ENCODE results near the gene ZNF677. TPM values are rescaled to one million over a fixed set of nuclear protein-coding genes. Genes with fewer than 3 reads are reported as not detected.
"Not testable (repeated sequence)": the region's sequence is repeated elsewhere in the genome, so short reads cannot be mapped to it uniquely, and the experiment has no call there.

Gene ZNF677
- 10 to 100 TPM; 11.5 to 21.0 (median 17.8) TPM for total RNA-seq

- H3K4me3 ChIP-seq (ENCODE audit: low read depth, poor library complexity, severe bottlenecking) = peak within 1 kb of the TSS; percentile 92
- intact Hi-C loops (cut with DNase I; ENCODE audit: low total_unique reads) = no loop called here
- TF ChIP-seq POLR2A (IDR thresholded peaks at IDR 0.05) (no peak), CTCF (IDR thresholded peaks at IDR 0.05) (no peak)
- WGBS, 2 donors = 1 to 4% methylated on average over 71 of the region's 72 CpGs
- peak; percentile 90 to 95 for DNase-seq (ENCODE audit: low spot score in 2 of 2)
Observed at GRCh38 chr19:53254411-53255341, at the start of gene ZNF677. ZNF677 (minus strand) TSS chr19:53254873; CDS start chr19:53251550, 3,323 bp downstream.

- no CpG with 5 or more reads among the region's 8 CpGs for whole genome bisulfite sequencing, 2 donors
- intact Hi-C loops (cut with DNase I; ENCODE audit: low total_unique reads); DNase-seq (ENCODE audit: low spot score in 2 of 2); H3K4me3 ChIP-seq (ENCODE audit: low read depth, poor library complexity, severe bottlenecking): not testable (repeated sequence)
Observed at GRCh38 chr19:53301341-53301740, 46.7 kb upstream of the ZNF677 start.

- intact Hi-C loops (cut with DNase I; ENCODE audit: low total_unique reads) = no loop called here
- H3K4me3 ChIP-seq (ENCODE audit: low read depth, poor library complexity, severe bottlenecking) = no peak overlapping the region
- 75 to 80% methylated on average over 7 of the region's 7 CpGs for WGBS, 2 donors
- TF ChIP-seq POLR2A (IDR thresholded peaks at IDR 0.05) (no peak), CTCF (IDR thresholded peaks at IDR 0.05) (no peak)
- DNase-seq (ENCODE audit: low spot score in 2 of 2) = no peak
Observed at GRCh38 chr19:53294786-53295441, 40.2 kb upstream of the ZNF677 start.

GRCh38 chr19:53290758-53291549 is 36.3 kb upstream of the ZNF677 start:
- DNase-seq (ENCODE audit: low spot score in 2 of 2) = no peak
- 91 to 92% methylated on average over 47 of the region's 47 CpGs for WGBS, 2 donors
- no peak overlapping the region for H3K4me3 ChIP-seq (ENCODE audit: low read depth, poor library complexity, severe bottlenecking)
- TF ChIP-seq CTCF (IDR thresholded peaks at IDR 0.05) (no peak), POLR2A (IDR thresholded peaks at IDR 0.05) (no peak)
- intact Hi-C loops (cut with DNase I; ENCODE audit: low total_unique reads) = no loop called here

- H3K4me3 ChIP-seq (ENCODE audit: low read depth, poor library complexity, severe bottlenecking) = no peak overlapping the region
Observed at GRCh38 chr19:53285087-53285486, 30.4 kb upstream of the ZNF677 start.

GRCh38 chr19:53281947-53282346 is 27.3 kb upstream of the ZNF677 start:
- WGBS, 2 donors = 78 to 83% methylated on average over 4 of the region's 8 CpGs
- DNase-seq (ENCODE audit: low spot score in 2 of 2); H3K4me3 ChIP-seq (ENCODE audit: low read depth, poor library complexity, severe bottlenecking); intact Hi-C loops (cut with DNase I; ENCODE audit: low total_unique reads): not testable (repeated sequence)

More at GRCh38 chr19:53285087-53285486, 30.4 kb upstream of the ZNF677 start:
- DNase-seq (ENCODE audit: low spot score in 2 of 2) = no peak
- intact Hi-C loops (cut with DNase I; ENCODE audit: low total_unique reads) = no loop called here
- WGBS, 2 donors = 64 to 66% methylated on average over 4 of the region's 4 CpGs
- TF ChIP-seq CTCF (IDR thresholded peaks at IDR 0.05) (no peak), POLR2A (IDR thresholded peaks at IDR 0.05) (no peak)
